Adrenal gland (tissue), 5 donors: Measurements from ENCODE around the gene CPHXL.

Source experiments
- CTCF ChIP-seq, 6 experiments: fragments of 450-650 bp in 4 of 6; fragments of 200-600 bp in 2 of 6; sonication (generic) in 1 of 6; IDR thresholded peaks; 1 replicate in 5 of 6; 2 replicates in 1 of 6; pipeline versions ENCODE4 v1.5.1 to v1.8.0; 2016 to 2021; ENCODE audit warnings: antibody characterized with exemption in 6 of 6, mild to moderate bottlenecking in 2 of 6, moderate library complexity in 1 of 6
- POLR2A ChIP-seq, 2 donors: fragments of 450-650 bp; IDR thresholded peaks; one replicate each; pipeline ENCODE4 v1.6.1; 2017; ENCODE audit warnings: antibody characterized with exemption in 2 of 2, mild to moderate bottlenecking in 2 of 2, moderate library complexity in 1 of 2
- donor health status: DM: no; HTN: no; CAD: no.

GRCh38 chr16:75746359-75746758 is 20.1 kb upstream of the CPHXL start:
- TF ChIP-seq POLR2A (IDR thresholded peaks at IDR 0.05) (no peak), CTCF (IDR thresholded peaks at IDR 0.05) (no peak)
